B cell (primary cell): ENCODE results near the gene H3-3A. TPM values are rescaled to one million over a fixed set of nuclear protein-coding genes. Genes with fewer than 3 reads are reported as not detected.

Experiments used
- ATAC-seq: fragments of 200-7000 bp; cut with Tn5 transposase; one replicate; pipeline ENCODE4 v1.10.0; 2021; ENCODE audit warnings: low read depth, mild to moderate bottlenecking, moderate number of reproducible peaks, moderate library complexity
- CTCF ChIA-PET: fragments of 350-600 bp; sonication (Branson Sonifier 250); formaldehyde crosslinking; loops from one replicate; lab custom pipeline; 2021; ENCODE audit warnings: antibody characterized with exemption, inconsistent platforms; lab: Charles Lee
- POLR2A ChIA-PET: fragments of 350-600 bp; sonication (Branson Sonifier 250); formaldehyde crosslinking; loops from one replicate; lab custom pipeline; 2021; ENCODE audit warnings: antibody characterized with exemption; lab: Charles Lee
- DNase-seq: peaks from one replicate; pipeline ENCODE4 v3.0.0; 2013
- H2AFZ ChIP-seq: 2 replicates; pipeline ENCODE4 v1.6.1; 2012; ENCODE audit warnings: mild to moderate bottlenecking, low read depth, low read length; ENCODE audit not compliant: insufficient read depth, poor library complexity, severe bottlenecking
- H3K27ac ChIP-seq, 2 donors: 1 replicate in 1 of 2; 2 replicates in 1 of 2; pipeline ENCODE4 v1.5.1; 2012 to 2013; ENCODE audit warnings: low read length in 2 of 2, mild to moderate bottlenecking in 2 of 2, moderate library complexity in 1 of 2
- H3K27me3 ChIP-seq, 4 experiments: fragments of 200-600 bp in 1 of 4; sonication (generic) in 1 of 4; replicated peaks in 1 of 4; 1 replicate in 2 of 4; 2 replicates in 2 of 4; pipeline versions ENCODE4 v1.6.1 to v1.7.0; 2013 to 2016; ENCODE audit warnings: low read length in 3 of 4, mild to moderate bottlenecking in 2 of 4, mixed read lengths in 1 of 4, moderate library complexity in 1 of 4; ENCODE audit not compliant: insufficient read depth in 4 of 4, control insufficient read depth in 3 of 4; ENCODE audit errors: control extremely low read depth in 1 of 4
- H3K36me3 ChIP-seq, 2 experiments: replicated peaks in 1 of 2; 1 replicate in 1 of 2; 2 replicates in 1 of 2; pipeline versions ENCODE4 v1.6.1 to v1.7.1; 2013; ENCODE audit warnings: low read length in 1 of 2; ENCODE audit not compliant: insufficient read depth in 2 of 2, control insufficient read depth in 1 of 2; ENCODE audit errors: control extremely low read depth in 1 of 2, extremely low read depth in 1 of 2
- H3K4me1 ChIP-seq, 2 donors: fragments of 200-600 bp in 1 of 2; sonication (generic) in 1 of 2; 1 replicate in 1 of 2; 2 replicates in 1 of 2; pipeline versions ENCODE4 v1.5.1 to v1.6.1; 2013 to 2017; ENCODE audit warnings: low read length in 2 of 2; ENCODE audit not compliant: control insufficient read depth in 2 of 2, insufficient read depth in 2 of 2
- H3K4me2 ChIP-seq: replicated peaks from 2 replicates; pipeline ENCODE3; 2012; ENCODE audit warnings: mild to moderate bottlenecking, low read depth, low read length; ENCODE audit not compliant: poor library complexity, severe bottlenecking
- H3K4me3 ChIP-seq, 5 experiments: fragments of 200-600 bp in 1 of 5; sonication (generic) in 1 of 5; 1 replicate in 3 of 5; 2 replicates in 2 of 5; pipeline versions ENCODE4 v1.5.1 to v1.7.0; 2011 to 2016; ENCODE audit warnings: low read length in 4 of 5, mild to moderate bottlenecking in 4 of 5, low read depth in 2 of 5, control low read depth in 1 of 5, moderate library complexity in 1 of 5; ENCODE audit not compliant: insufficient read depth in 1 of 5; ENCODE audit errors: control extremely low read depth in 1 of 5, extremely low read depth in 1 of 5
- H3K79me2 ChIP-seq: fragments of 200-600 bp; sonication (generic); one replicate; pipeline ENCODE4 v1.6.0; 2016; ENCODE audit warnings: low read length; ENCODE audit not compliant: control insufficient read depth, insufficient read depth
- H3K9ac ChIP-seq: fragments of 200-600 bp; sonication (generic); 2 replicates; pipeline ENCODE4 v1.6.1; 2017; ENCODE audit warnings: mild to moderate bottlenecking, low read length, moderate library complexity
- H3K9me3 ChIP-seq, 3 donors: one replicate each; pipeline versions ENCODE4 v1.6.1 to v1.7.1; 2013; ENCODE audit warnings: low read length in 2 of 3; ENCODE audit not compliant: control insufficient read depth in 2 of 3, insufficient read depth in 1 of 3; ENCODE audit errors: control extremely low read depth in 1 of 3
- H4K20me1 ChIP-seq: 2 replicates; pipeline ENCODE4 v1.6.0; 2012; ENCODE audit warnings: mild to moderate bottlenecking, low read length; ENCODE audit not compliant: insufficient read depth, control insufficient read depth, poor library complexity, severe bottlenecking
- H3K27ac Mint-ChIP-seq: one replicate; pipeline ENCODE4 v1.8.0; 2021; ENCODE audit warnings: mixed read lengths
- H3K27me3 Mint-ChIP-seq: one replicate; pipeline ENCODE4 v1.8.0; 2021; ENCODE audit warnings: mixed read lengths
- H3K4me1 Mint-ChIP-seq: one replicate; pipeline ENCODE4 v1.8.0; 2021; ENCODE audit warnings: mixed read lengths
- H3K4me3 Mint-ChIP-seq: one replicate; pipeline ENCODE4 v1.8.0; 2021; ENCODE audit warnings: mixed read lengths
- H3K9me3 Mint-ChIP-seq: one replicate; pipeline ENCODE4 v1.8.0; 2022; ENCODE audit warnings: mixed read lengths; ENCODE audit not compliant: insufficient read depth
- EZH2 ChIP-seq: IDR thresholded peaks from 2 replicates; pipeline ENCODE4 v1.6.1; 2012; ENCODE audit warnings: borderline replicate concordance, low read depth, mild to moderate bottlenecking, moderate library complexity, low read length; ENCODE audit not compliant: insufficient read depth, poor library complexity, severe bottlenecking
- WGBS: methylation state at CpG from one replicate; pipeline ENCODE4 v1.1.5; 2013; ENCODE audit warnings: missing lambda C conversion rate; ENCODE audit not compliant: insufficient coverage; 5-methylcytosine and 5-hydroxymethylcytosine counted together
- intact Hi-C: fragments of 100-400 bp; cut with micrococcal nuclease; formaldehyde crosslinking; loops from one replicate; pipeline ENCODE4 v1.10.0; 2022
- polyA plus RNA-seq: library from polyadenylated mRNA; depleted of rRNA; stranded (reverse); fragments of >200 nt; gene quantifications from 2 replicates; pipeline ENCODE4 v1.2.3, GENCODE V29; 2012
- total RNA-seq, 2 donors: library from RNA; stranded (reverse); fragments of 120-200 nt in 1 of 2; gene quantifications; 1 replicate in 1 of 2; 2 replicates in 1 of 2; pipeline versions ENCODE4 v1.2.3 to v1.2.4, GENCODE V29; 2013 to 2022
- TF ChIP-seq, protein P1 (sequence below): fragments of 200-600 bp; IDR thresholded peaks from one replicate; pipeline ENCODE4 v1.8.0; 2022; ENCODE audit warnings: antibody characterized with exemption, mild to moderate bottlenecking

The H3-3A gene
- total and polyA plus RNA-seq, 2 donors (not counting 1 experiment from before 2014, with no cell fraction given), result 349 to 561 TPM

DNA sequence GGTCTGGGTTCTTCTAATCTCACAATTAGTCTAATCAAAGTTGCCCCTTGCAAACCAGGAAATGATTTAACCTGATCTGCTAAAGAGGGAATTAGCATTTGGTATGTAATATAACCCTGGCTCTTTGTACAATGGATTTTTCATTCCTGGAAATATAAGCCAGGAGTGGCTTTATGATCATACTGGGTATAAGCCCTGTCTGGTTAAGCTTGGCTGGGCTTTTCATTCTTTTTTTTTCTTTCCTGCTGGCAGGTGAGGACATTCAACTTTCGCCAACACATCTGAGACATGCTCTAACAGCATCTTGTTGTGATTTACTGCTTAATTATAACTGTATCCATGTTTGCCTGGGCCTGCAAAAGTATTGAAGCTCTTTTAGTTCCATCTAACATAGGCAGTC is 42.9 kb upstream of the H3-3A start:
- Mint-ChIP-seq H3K27ac (no peak overlapping the region), H3K4me1 (peaks cover 4% of the 10 kb centered on the region), H3K9me3 (no peaks in the 10 kb centered on the region), H3K4me3 (no peak overlapping the region), H3K27me3 (no peaks in the 10 kb centered on the region)
- ATAC-seq (no peak), DNase-seq (no peak)
- no peak overlapping the region for H3K27ac ChIP-seq
- no peaks in the 10 kb centered on the region for H3K27me3 ChIP-seq
- no CpG with 5 or more reads among the region's 1 CpG for WGBS
- ChIA-PET CTCF (interaction anchor here (0.5 kb wide), 1 partner anchor 15 kb away, joined by 3 read pairs; no protein-coding TSS in a partner anchor), POLR2A (no interaction called here)
- H3K79me2 ChIP-seq, result no peaks in the 10 kb centered on the region
- no peak overlapping the region for H3K4me2 ChIP-seq
- intact Hi-C loops, result no loop called here
- no peak overlapping the region for H2AFZ ChIP-seq
- no peaks in the 10 kb centered on the region for H3K4me1 ChIP-seq
- H4K20me1 ChIP-seq, result no peaks in the 10 kb centered on the region
- no peaks in the 10 kb centered on the region for H3K36me3 ChIP-seq
- H3K9ac ChIP-seq, result no peak overlapping the region
- no peaks in the 10 kb centered on the region for H3K9me3 ChIP-seq
- TF ChIP-seq EZH2, result no peak
- TF ChIP-seq, protein P1, sequence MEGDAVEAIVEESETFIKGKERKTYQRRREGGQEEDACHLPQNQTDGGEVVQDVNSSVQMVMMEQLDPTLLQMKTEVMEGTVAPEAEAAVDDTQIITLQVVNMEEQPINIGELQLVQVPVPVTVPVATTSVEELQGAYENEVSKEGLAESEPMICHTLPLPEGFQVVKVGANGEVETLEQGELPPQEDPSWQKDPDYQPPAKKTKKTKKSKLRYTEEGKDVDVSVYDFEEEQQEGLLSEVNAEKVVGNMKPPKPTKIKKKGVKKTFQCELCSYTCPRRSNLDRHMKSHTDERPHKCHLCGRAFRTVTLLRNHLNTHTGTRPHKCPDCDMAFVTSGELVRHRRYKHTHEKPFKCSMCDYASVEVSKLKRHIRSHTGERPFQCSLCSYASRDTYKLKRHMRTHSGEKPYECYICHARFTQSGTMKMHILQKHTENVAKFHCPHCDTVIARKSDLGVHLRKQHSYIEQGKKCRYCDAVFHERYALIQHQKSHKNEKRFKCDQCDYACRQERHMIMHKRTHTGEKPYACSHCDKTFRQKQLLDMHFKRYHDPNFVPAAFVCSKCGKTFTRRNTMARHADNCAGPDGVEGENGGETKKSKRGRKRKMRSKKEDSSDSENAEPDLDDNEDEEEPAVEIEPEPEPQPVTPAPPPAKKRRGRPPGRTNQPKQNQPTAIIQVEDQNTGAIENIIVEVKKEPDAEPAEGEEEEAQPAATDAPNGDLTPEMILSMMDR, result no peak
- no peak overlapping the region for H3K4me3 ChIP-seq

DNA sequence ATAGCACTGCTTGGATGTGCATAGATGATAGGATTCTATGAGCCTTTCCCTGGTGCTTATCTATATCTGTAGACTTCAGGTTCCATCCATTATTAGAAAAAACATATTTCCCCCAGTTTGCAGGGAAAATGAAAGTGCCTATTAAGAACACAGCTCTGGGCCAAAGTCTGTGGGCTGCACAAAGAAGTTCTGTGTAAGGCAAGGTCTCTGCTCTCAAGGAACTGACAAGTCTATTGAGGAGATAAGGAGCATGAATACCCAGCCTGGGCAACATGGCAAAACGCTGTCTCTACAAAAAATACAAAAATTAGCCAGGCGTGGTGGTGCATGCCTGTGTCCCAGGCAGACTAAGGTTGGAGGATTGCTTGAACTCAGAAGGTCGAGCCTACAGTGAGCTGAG is 41.1 kb upstream of the H3-3A start:
- DNase-seq (no peak), ATAC-seq (no peak)
- ChIA-PET CTCF (no interaction called here), POLR2A (interaction anchor here (0.6 kb wide), 1 partner anchor 844 kb away, joined by 3 read pairs; no protein-coding TSS in a partner anchor)
- Mint-ChIP-seq H3K27ac (no peak overlapping the region), H3K4me1 (no peaks in the 10 kb centered on the region), H3K27me3 (no peaks in the 10 kb centered on the region), H3K4me3 (no peak overlapping the region), H3K9me3 (no peaks in the 10 kb centered on the region)
- H3K9ac ChIP-seq, result no peak overlapping the region
- TF ChIP-seq, protein P1, result no peak
- TF ChIP-seq EZH2, result no peak
- H3K27me3 ChIP-seq, result no peaks in the 10 kb centered on the region
- intact Hi-C loops, result no loop called here
- no peaks in the 10 kb centered on the region for H3K9me3 ChIP-seq
- no peak overlapping the region for H2AFZ ChIP-seq
- H3K4me1 ChIP-seq, result no peaks in the 10 kb centered on the region
- H3K79me2 ChIP-seq, result no peaks in the 10 kb centered on the region
- H3K4me3 ChIP-seq, result no peak overlapping the region
- WGBS, result 38% methylated on average over 1 of the region's 3 CpGs
- no peaks in the 10 kb centered on the region for H4K20me1 ChIP-seq
- no peak overlapping the region for H3K4me2 ChIP-seq
- no peak overlapping the region for H3K27ac ChIP-seq
- H3K36me3 ChIP-seq, result no peaks in the 10 kb centered on the region
